ENCODE data around the gene LOXHD1. TPM values are rescaled to one million over a fixed set of nuclear protein-coding genes. Genes with fewer than 3 reads are reported as not detected.

The LOXHD1 gene
- total and polyA plus RNA-seq, 2 of the 13 experiments (the other 11 are each of a cell fraction or from before 2014, with no cell fraction given), result not detected

DNA sequence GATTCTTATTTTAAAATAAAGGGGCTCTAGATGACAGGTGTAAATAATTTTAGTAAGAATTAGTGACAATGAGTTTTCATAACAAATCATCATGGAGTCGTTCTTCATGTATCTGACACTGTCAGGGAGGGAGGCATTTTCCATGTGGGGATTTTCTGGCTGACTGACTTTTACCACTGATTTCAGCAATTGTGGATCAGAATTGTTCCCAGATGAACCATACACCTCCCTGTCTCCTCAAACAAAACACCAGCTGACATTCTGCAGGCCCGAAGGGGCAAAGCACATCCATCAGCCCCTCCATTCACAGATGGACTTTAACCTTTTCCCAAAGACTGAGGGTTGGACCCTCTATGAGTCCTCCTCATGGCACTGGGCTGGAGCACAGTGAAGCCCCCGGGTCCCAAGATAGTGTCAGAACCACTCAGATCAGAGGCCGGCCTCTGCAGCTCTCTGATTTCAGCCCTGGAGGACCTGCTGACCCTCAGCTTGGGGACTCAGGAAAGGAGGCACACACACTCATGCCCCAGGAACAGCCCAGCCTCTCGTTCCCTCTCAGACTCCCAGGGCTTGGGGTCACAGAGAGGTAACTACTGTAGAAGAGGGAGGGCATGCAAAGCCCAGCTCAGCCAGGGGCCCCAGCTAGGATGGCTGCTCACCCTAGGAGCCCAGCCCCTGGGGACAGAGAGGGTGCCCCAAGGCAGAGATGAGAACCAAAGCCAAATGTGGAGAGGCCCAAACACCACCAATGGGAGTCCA, 43.2 kb upstream of the LOXHD1 start:
- Histone ChIP-seq H4K20me1 (ENCODE audit: insufficient read depth, low read length) (no peaks in the 10 kb centered on the region), H3K9ac (ENCODE audit: insufficient read depth, low read depth, low read length) (no peak overlapping the region), H3K4me2 (ENCODE audit: low read depth, low read length) (no peak overlapping the region), H3K27ac (ENCODE audit: extremely low read length, insufficient read depth, low read length) (no peak overlapping the region), H3K4me3 (replicated peaks in 1 of 3; ENCODE audit: insufficient read depth in 1 of 3, low read depth in 2 of 3, low read length in 3 of 3) (no peak overlapping the region), H3K36me3 (replicated peaks in 1 of 2; ENCODE audit: control insufficient read depth in 1 of 2, insufficient read depth in 2 of 2, low read length in 2 of 2) (no peaks in the 10 kb centered on the region), H3K27me3 (ENCODE audit: control insufficient read depth in 1 of 2, insufficient read depth in 2 of 2, low read length in 2 of 2) (0 out of 5 replicates have a peak, but pooled peaks cover 0 to 3% of the 10 kb centered on the region in 2 experiments), H2AFZ (ENCODE audit: low read length) (no peak overlapping the region), H3K4me1 (ENCODE audit: insufficient read depth, low read length) (no peaks in the 10 kb centered on the region), H3K9me3 (ENCODE audit: low read length) (no peaks in the 10 kb centered on the region), H3K79me2 (ENCODE audit: insufficient read depth, low read length) (no peaks in the 10 kb centered on the region)
- intact Hi-C loops (cut with micrococcal nuclease; ENCODE audit: unreplicated experiment) (no loop called here), in situ Hi-C loops (cut with HindIII; ENCODE audit: extremely low pct_ligation_motif_present, low pct_unique_long_range_greater_than_20kb) (no loop called here)
- ChIA-PET CTCF (ENCODE audit: low intra/inter-chr PET ratio, low total read pairs) (no interaction called here), POLR2A (no interaction called here)
- no peak for ATAC-seq
- BruUV-seq (replicated peaks), result no TSS peak
- DNase-seq (ENCODE audit: low spot score), result no peak
- no peak for FAIRE-seq
- 9% methylated on average over 4 of the region's 5 CpGs for WGBS (ENCODE audit: low lambda C conversion rate)
- TF ChIP-seq FOXC1 (CRISPR knock-in tag; IDR thresholded peaks at IDR 0.05; ENCODE audit: borderline replicate concordance), result no peak
- no peak for TF ChIP-seq JARID2 (CRISPR knock-in tag; IDR thresholded peaks at IDR 0.05; ENCODE audit: insufficient replicate concordance)
- TF ChIP-seq ZNF646 (CRISPR knock-in tag; IDR thresholded peaks at IDR 0.05), result no peak
- TF ChIP-seq JDP2 (CRISPR knock-in tag; IDR thresholded peaks at IDR 0.05; ENCODE audit: borderline replicate concordance), result no peak
- TF ChIP-seq TBP (CRISPR knock-in tag; IDR thresholded peaks at IDR 0.05), result no peak
- no peak for TF ChIP-seq ZHX2 (IDR thresholded peaks at IDR 0.05; ENCODE audit: low read depth)
- TF ChIP-seq ZHX2 (CRISPR knock-in tag; IDR thresholded peaks at IDR 0.05; ENCODE audit: borderline replicate concordance), result no peak
- no peak for TF ChIP-seq ZNF547 (CRISPR knock-in tag; IDR thresholded peaks at IDR 0.05)
- no peak for TF ChIP-seq NFYB (CRISPR knock-in tag; IDR thresholded peaks at IDR 0.05)
- TF ChIP-seq TMF1 (CRISPR knock-in tag; IDR thresholded peaks at IDR 0.05; ENCODE audit: low read depth), result no peak
- TF ChIP-seq RFXANK (CRISPR knock-in tag; IDR thresholded peaks at IDR 0.05), result no peak
- TF ChIP-seq CAMTA2 (CRISPR knock-in tag; IDR thresholded peaks at IDR 0.05; ENCODE audit: borderline replicate concordance), result no peak
- no peak for TF ChIP-seq EEA1 (CRISPR knock-in tag; IDR thresholded peaks at IDR 0.05; ENCODE audit: borderline replicate concordance)
